GM13977 (cell line): Measurements from ENCODE around the gene HMBS.

ENCODE experiments used
- DNase-seq: peaks from one replicate; pipeline ENCODE4 v3.0.0; 2012; ENCODE audit warnings: low spot score
- in situ Hi-C: fragments of 300-500 bp; cut with MboI; formaldehyde crosslinking; loops from one replicate; pipeline ENCODE4 v1.12.0; 2022; ENCODE audit warnings: low sequenced_read_pairs, low pct_unique_long_range_greater_than_20kb, mixed read lengths, inconsistent platforms; ENCODE audit not compliant: unreplicated experiment
- TF ChIP-seq, protein P1 (sequence below): IDR thresholded peaks from 2 replicates; pipeline ENCODE4 v1.5.1; 2012; ENCODE audit warnings: mild to moderate bottlenecking, control low read depth; ENCODE audit not compliant: insufficient read depth; ENCODE audit errors: extremely low read depth, missing control alignments

HMBS gene

GRCh38 chr11:119108857-119109221 is 24.2 kb downstream of the HMBS start:
- in situ Hi-C loops, result no loop called here
- no peak for DNase-seq
- TF ChIP-seq, protein P1, sequence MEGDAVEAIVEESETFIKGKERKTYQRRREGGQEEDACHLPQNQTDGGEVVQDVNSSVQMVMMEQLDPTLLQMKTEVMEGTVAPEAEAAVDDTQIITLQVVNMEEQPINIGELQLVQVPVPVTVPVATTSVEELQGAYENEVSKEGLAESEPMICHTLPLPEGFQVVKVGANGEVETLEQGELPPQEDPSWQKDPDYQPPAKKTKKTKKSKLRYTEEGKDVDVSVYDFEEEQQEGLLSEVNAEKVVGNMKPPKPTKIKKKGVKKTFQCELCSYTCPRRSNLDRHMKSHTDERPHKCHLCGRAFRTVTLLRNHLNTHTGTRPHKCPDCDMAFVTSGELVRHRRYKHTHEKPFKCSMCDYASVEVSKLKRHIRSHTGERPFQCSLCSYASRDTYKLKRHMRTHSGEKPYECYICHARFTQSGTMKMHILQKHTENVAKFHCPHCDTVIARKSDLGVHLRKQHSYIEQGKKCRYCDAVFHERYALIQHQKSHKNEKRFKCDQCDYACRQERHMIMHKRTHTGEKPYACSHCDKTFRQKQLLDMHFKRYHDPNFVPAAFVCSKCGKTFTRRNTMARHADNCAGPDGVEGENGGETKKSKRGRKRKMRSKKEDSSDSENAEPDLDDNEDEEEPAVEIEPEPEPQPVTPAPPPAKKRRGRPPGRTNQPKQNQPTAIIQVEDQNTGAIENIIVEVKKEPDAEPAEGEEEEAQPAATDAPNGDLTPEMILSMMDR, result no peak

- DNase-seq, result no peak
- TF ChIP-seq, protein P1, result no peak
- in situ Hi-C loops, result no loop called here
Observed at GRCh38 chr11:119109843-119110242, 25.2 kb downstream of the HMBS start.

DNA sequence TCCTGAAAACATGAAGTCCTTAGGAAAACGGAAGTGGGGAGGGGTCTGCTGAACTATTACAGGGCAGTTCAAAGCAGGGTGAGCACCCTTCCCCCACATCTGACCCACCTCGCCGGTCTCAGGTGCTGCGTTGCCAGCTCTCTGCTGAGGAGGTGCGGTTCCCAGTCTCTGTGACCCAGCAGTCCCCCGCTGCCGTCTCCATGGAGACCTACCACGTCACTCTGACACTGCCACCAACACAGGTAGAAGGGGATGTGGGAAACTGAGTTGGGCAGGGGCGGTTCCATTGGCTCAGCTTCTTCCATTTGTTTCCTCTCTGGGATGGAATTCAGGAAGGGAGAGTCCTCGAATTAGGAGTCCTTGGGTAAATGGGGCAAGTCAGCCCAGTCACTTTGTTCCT is 25.8 kb downstream of the HMBS start:
- in situ Hi-C loops, result no loop called here
- DNase-seq, result no peak
- TF ChIP-seq, protein P1, result no peak

- TF ChIP-seq, protein P1, result no peak
- DNase-seq, result no peak
- in situ Hi-C loops, result no loop called here
Observed at GRCh38 chr11:119111361-119111925, 26.8 kb downstream of the HMBS start.

- no peak for DNase-seq
- in situ Hi-C loops, result no loop called here
- TF ChIP-seq, protein P1, result no peak
Observed at GRCh38 chr11:119112314-119113020, 27.8 kb downstream of the HMBS start.

DNA sequence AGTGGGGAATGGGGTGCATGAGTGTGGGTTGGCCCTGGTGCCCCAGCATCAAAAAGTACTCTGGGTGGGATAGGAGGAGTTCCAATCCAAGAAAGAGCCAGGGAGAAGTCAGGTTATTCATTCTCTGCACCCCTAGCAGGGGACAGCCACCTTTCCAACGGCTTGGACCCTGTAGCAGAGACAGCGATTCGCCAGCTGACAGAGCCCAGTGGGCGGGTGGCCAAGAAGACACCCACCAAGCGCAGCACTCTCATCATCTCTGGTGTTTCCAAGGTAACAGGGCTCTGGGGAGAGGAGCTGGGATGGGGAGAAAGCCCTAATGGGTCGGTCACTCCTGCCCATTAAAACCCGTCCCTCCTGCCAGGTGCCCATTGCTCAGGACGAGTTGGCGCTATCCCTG is 29.0 kb downstream of the HMBS start:
- DNase-seq, result no peak
- in situ Hi-C loops, result no loop called here
- TF ChIP-seq, protein P1, result no peak
